Left ventricle myocardium inferior (tissue), 1 donor: Measurements from ENCODE around the gene FREM3. TPM values are rescaled to one million over a fixed set of nuclear protein-coding genes. Genes with fewer than 3 reads are reported as not detected.

Experiments
- DNase-seq: peaks from one replicate; pipeline ENCODE4 v3.0.0-alpha.2; 2020
- H3K27ac ChIP-seq: fragments of 200-600 bp; replicated peaks from 2 replicates; pipeline ENCODE4 v1.8.0; 2021
- H3K27me3 ChIP-seq: fragments of 200-600 bp; 2 replicates; pipeline ENCODE4 v1.8.0; 2021; ENCODE audit warnings: low read depth
- H3K36me3 ChIP-seq: fragments of 200-600 bp; 2 replicates; pipeline ENCODE4 v1.8.0; 2021
- H3K4me1 ChIP-seq: fragments of 200-600 bp; 2 replicates; pipeline ENCODE4 v1.8.0; 2021
- H3K4me3 ChIP-seq: fragments of 200-600 bp; 2 replicates; pipeline ENCODE4 v1.8.0; 2021; ENCODE audit warnings: mild to moderate bottlenecking, moderate library complexity
- H3K9me3 ChIP-seq: fragments of 200-600 bp; replicated peaks from 2 replicates; pipeline ENCODE4 v1.8.0; 2021
- CTCF ChIP-seq: fragments of 200-600 bp; IDR thresholded peaks from 2 replicates; pipeline ENCODE4 v1.8.0; 2021; ENCODE audit warnings: antibody characterized with exemption, mild to moderate bottlenecking, borderline replicate concordance
- intact Hi-C: fragments of 100-400 bp; cut with micrococcal nuclease; formaldehyde crosslinking; loops from one replicate; pipeline ENCODE4 v1.11.0; 2022
- total RNA-seq: library from RNA; stranded (reverse); fragmentation: NEBNext Ultra II Directional; extraction: Animal tissue kit (Norgen Biotek cat#: 25700); gene quantifications from one replicate; pipeline ENCODE4 v1.2.1, GENCODE V29; 2021
- donor health status: DM: no; HTN: yes; CAD: no; lungs with severe emphysema.

Gene FREM3
- total RNA-seq, 1 donor from 2014 or later = not detected

- TF ChIP-seq CTCF = no peak
- intact Hi-C loops = no loop called here
- H3K36me3 ChIP-seq = no peaks in the 10 kb centered on the region
- no peaks in the 10 kb centered on the region for H3K27me3 ChIP-seq
- no peaks in the 10 kb centered on the region for H3K4me1 ChIP-seq
- H3K4me3 ChIP-seq = no peak overlapping the region
- no peaks in the 10 kb centered on the region for H3K9me3 ChIP-seq
- H3K27ac ChIP-seq = no peak overlapping the region
- no peak for DNase-seq
Measured at GRCh38 chr4:143634763-143635162, 65.7 kb downstream of the FREM3 start.

- H3K36me3 ChIP-seq = no peaks in the 10 kb centered on the region
- DNase-seq = no peak
- intact Hi-C loops = no loop called here
- no peaks in the 10 kb centered on the region for H3K4me1 ChIP-seq
- no peaks in the 10 kb centered on the region for H3K27me3 ChIP-seq
- TF ChIP-seq CTCF = no peak
- H3K9me3 ChIP-seq = no peaks in the 10 kb centered on the region
- H3K4me3 ChIP-seq = no peak overlapping the region
- no peak overlapping the region for H3K27ac ChIP-seq
Measured at GRCh38 chr4:143633833-143634232, 66.6 kb downstream of the FREM3 start.

- no peak for TF ChIP-seq CTCF
- Histone ChIP-seq H3K4me1 (peaks cover 22% of the 10 kb centered on the region), H3K4me3 (no peak overlapping the region), H3K36me3 (no peaks in the 10 kb centered on the region), H3K9me3 (no peaks in the 10 kb centered on the region), H3K27me3 (no peaks in the 10 kb centered on the region), H3K27ac (peak overlapping the region; percentile 56)
- peak; percentile 68 for DNase-seq
- intact Hi-C loops = no loop called here
Measured at GRCh38 chr4:143626134-143626911, 74.2 kb downstream of the FREM3 start.

- H3K27me3 ChIP-seq = no peaks in the 10 kb centered on the region
- H3K4me1 ChIP-seq = peaks cover 22% of the 10 kb centered on the region
- no peak for TF ChIP-seq CTCF
- intact Hi-C loops = no loop called here
- H3K36me3 ChIP-seq = no peaks in the 10 kb centered on the region
- peak overlapping the region; percentile 56 for H3K27ac ChIP-seq
- no peak overlapping the region for H3K4me3 ChIP-seq
- H3K9me3 ChIP-seq = no peaks in the 10 kb centered on the region
- no peak for DNase-seq
Measured at GRCh38 chr4:143625632-143626031, 74.8 kb downstream of the FREM3 start.

- no peak overlapping the region for H3K4me3 ChIP-seq
- no peak overlapping the region for H3K27ac ChIP-seq
- TF ChIP-seq CTCF = no peak
- no peak for DNase-seq
- peaks cover 22% of the 10 kb centered on the region for H3K4me1 ChIP-seq
- no peaks in the 10 kb centered on the region for H3K9me3 ChIP-seq
- no peaks in the 10 kb centered on the region for H3K36me3 ChIP-seq
- intact Hi-C loops = no loop called here
- H3K27me3 ChIP-seq = no peaks in the 10 kb centered on the region
Measured at GRCh38 chr4:143623896-143624295, 76.6 kb downstream of the FREM3 start.
